B cell (primary cell): Measurements from ENCODE around the gene TLNRD1. TPM values are rescaled to one million over a fixed set of nuclear protein-coding genes. Genes with fewer than 3 reads are reported as not detected.
A peak's percentile ranks its signal among the peaks of the same experiment; 100 is the strongest.

ENCODE experiments used
- ATAC-seq: fragments of 200-7000 bp; cut with Tn5 transposase; one replicate; pipeline ENCODE4 v1.10.0; 2021; ENCODE audit warnings: low read depth, mild to moderate bottlenecking, moderate number of reproducible peaks, moderate library complexity
- CTCF ChIA-PET: fragments of 350-600 bp; sonication (Branson Sonifier 250); formaldehyde crosslinking; loops from one replicate; lab custom pipeline; 2021; ENCODE audit warnings: antibody characterized with exemption, inconsistent platforms; lab: Charles Lee
- POLR2A ChIA-PET: fragments of 350-600 bp; sonication (Branson Sonifier 250); formaldehyde crosslinking; loops from one replicate; lab custom pipeline; 2021; ENCODE audit warnings: antibody characterized with exemption; lab: Charles Lee
- DNase-seq: peaks from one replicate; pipeline ENCODE4 v3.0.0; 2013
- H2AFZ ChIP-seq: 2 replicates; pipeline ENCODE4 v1.6.1; 2012; ENCODE audit warnings: mild to moderate bottlenecking, low read depth, low read length; ENCODE audit not compliant: insufficient read depth, poor library complexity, severe bottlenecking
- H3K27ac ChIP-seq, 2 donors: 1 replicate in 1 of 2; 2 replicates in 1 of 2; pipeline ENCODE4 v1.5.1; 2012 to 2013; ENCODE audit warnings: low read length in 2 of 2, mild to moderate bottlenecking in 2 of 2, moderate library complexity in 1 of 2
- H3K27me3 ChIP-seq, 4 experiments: fragments of 200-600 bp in 1 of 4; sonication (generic) in 1 of 4; replicated peaks in 1 of 4; 1 replicate in 2 of 4; 2 replicates in 2 of 4; pipeline versions ENCODE4 v1.6.1 to v1.7.0; 2013 to 2016; ENCODE audit warnings: low read length in 3 of 4, mild to moderate bottlenecking in 2 of 4, mixed read lengths in 1 of 4, moderate library complexity in 1 of 4; ENCODE audit not compliant: insufficient read depth in 4 of 4, control insufficient read depth in 3 of 4; ENCODE audit errors: control extremely low read depth in 1 of 4
- H3K36me3 ChIP-seq, 2 experiments: replicated peaks in 1 of 2; 1 replicate in 1 of 2; 2 replicates in 1 of 2; pipeline versions ENCODE4 v1.6.1 to v1.7.1; 2013; ENCODE audit warnings: low read length in 1 of 2; ENCODE audit not compliant: insufficient read depth in 2 of 2, control insufficient read depth in 1 of 2; ENCODE audit errors: control extremely low read depth in 1 of 2, extremely low read depth in 1 of 2
- H3K4me1 ChIP-seq, 2 donors: fragments of 200-600 bp in 1 of 2; sonication (generic) in 1 of 2; 1 replicate in 1 of 2; 2 replicates in 1 of 2; pipeline versions ENCODE4 v1.5.1 to v1.6.1; 2013 to 2017; ENCODE audit warnings: low read length in 2 of 2; ENCODE audit not compliant: control insufficient read depth in 2 of 2, insufficient read depth in 2 of 2
- H3K4me2 ChIP-seq: replicated peaks from 2 replicates; pipeline ENCODE3; 2012; ENCODE audit warnings: mild to moderate bottlenecking, low read depth, low read length; ENCODE audit not compliant: poor library complexity, severe bottlenecking
- H3K4me3 ChIP-seq, 5 experiments: fragments of 200-600 bp in 1 of 5; sonication (generic) in 1 of 5; 1 replicate in 3 of 5; 2 replicates in 2 of 5; pipeline versions ENCODE4 v1.5.1 to v1.7.0; 2011 to 2016; ENCODE audit warnings: low read length in 4 of 5, mild to moderate bottlenecking in 4 of 5, low read depth in 2 of 5, control low read depth in 1 of 5, moderate library complexity in 1 of 5; ENCODE audit not compliant: insufficient read depth in 1 of 5; ENCODE audit errors: control extremely low read depth in 1 of 5, extremely low read depth in 1 of 5
- H3K79me2 ChIP-seq: fragments of 200-600 bp; sonication (generic); one replicate; pipeline ENCODE4 v1.6.0; 2016; ENCODE audit warnings: low read length; ENCODE audit not compliant: control insufficient read depth, insufficient read depth
- H3K9ac ChIP-seq: fragments of 200-600 bp; sonication (generic); 2 replicates; pipeline ENCODE4 v1.6.1; 2017; ENCODE audit warnings: mild to moderate bottlenecking, low read length, moderate library complexity
- H3K9me3 ChIP-seq, 3 donors: one replicate each; pipeline versions ENCODE4 v1.6.1 to v1.7.1; 2013; ENCODE audit warnings: low read length in 2 of 3; ENCODE audit not compliant: control insufficient read depth in 2 of 3, insufficient read depth in 1 of 3; ENCODE audit errors: control extremely low read depth in 1 of 3
- H4K20me1 ChIP-seq: 2 replicates; pipeline ENCODE4 v1.6.0; 2012; ENCODE audit warnings: mild to moderate bottlenecking, low read length; ENCODE audit not compliant: insufficient read depth, control insufficient read depth, poor library complexity, severe bottlenecking
- H3K27ac Mint-ChIP-seq: one replicate; pipeline ENCODE4 v1.8.0; 2021; ENCODE audit warnings: mixed read lengths
- H3K27me3 Mint-ChIP-seq: one replicate; pipeline ENCODE4 v1.8.0; 2021; ENCODE audit warnings: mixed read lengths
- H3K4me1 Mint-ChIP-seq: one replicate; pipeline ENCODE4 v1.8.0; 2021; ENCODE audit warnings: mixed read lengths
- H3K4me3 Mint-ChIP-seq: one replicate; pipeline ENCODE4 v1.8.0; 2021; ENCODE audit warnings: mixed read lengths
- H3K9me3 Mint-ChIP-seq: one replicate; pipeline ENCODE4 v1.8.0; 2022; ENCODE audit warnings: mixed read lengths; ENCODE audit not compliant: insufficient read depth
- CTCF ChIP-seq: fragments of 200-600 bp; IDR thresholded peaks from one replicate; pipeline ENCODE4 v1.8.0; 2022; ENCODE audit warnings: antibody characterized with exemption, mild to moderate bottlenecking
- EZH2 ChIP-seq: IDR thresholded peaks from 2 replicates; pipeline ENCODE4 v1.6.1; 2012; ENCODE audit warnings: borderline replicate concordance, low read depth, mild to moderate bottlenecking, moderate library complexity, low read length; ENCODE audit not compliant: insufficient read depth, poor library complexity, severe bottlenecking
- WGBS: methylation state at CpG from one replicate; pipeline ENCODE4 v1.1.5; 2013; ENCODE audit warnings: missing lambda C conversion rate; ENCODE audit not compliant: insufficient coverage; 5-methylcytosine and 5-hydroxymethylcytosine counted together
- intact Hi-C: fragments of 100-400 bp; cut with micrococcal nuclease; formaldehyde crosslinking; loops from one replicate; pipeline ENCODE4 v1.10.0; 2022
- polyA plus RNA-seq: library from polyadenylated mRNA; depleted of rRNA; stranded (reverse); fragments of >200 nt; gene quantifications from 2 replicates; pipeline ENCODE4 v1.2.3, GENCODE V29; 2012
- total RNA-seq, 2 donors: library from RNA; stranded (reverse); fragments of 120-200 nt in 1 of 2; gene quantifications; 1 replicate in 1 of 2; 2 replicates in 1 of 2; pipeline versions ENCODE4 v1.2.3 to v1.2.4, GENCODE V29; 2013 to 2022

TLNRD1 gene
- total and polyA plus RNA-seq, 2 donors (not counting 1 experiment from before 2014, with no cell fraction given), result 11.4 to 26.7 TPM

DNA sequence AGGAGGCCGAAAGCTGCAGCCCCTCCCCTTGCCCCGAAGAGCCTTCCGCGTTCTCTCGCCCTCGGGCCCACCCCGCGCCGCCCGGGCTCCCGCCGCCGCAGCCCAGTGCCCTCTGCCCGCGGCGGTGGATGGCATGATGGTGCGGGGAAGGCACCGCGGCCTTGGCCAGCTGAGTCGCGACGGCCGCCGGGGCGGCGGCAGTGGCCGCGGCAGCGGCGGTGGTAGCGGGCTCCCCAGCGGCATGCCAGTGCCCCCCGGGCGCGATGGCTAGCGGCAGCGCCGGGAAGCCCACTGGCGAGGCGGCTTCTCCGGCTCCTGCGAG lies 1.2 kb downstream of the TLNRD1 start:
- Histone ChIP-seq H3K4me1 (peaks cover 36 to 39% of the 10 kb centered on the region in 2 donors), H3K79me2 (peaks cover 52% of the 10 kb centered on the region), H2AFZ (peak overlapping the region; percentile 84), H3K36me3 (peaks cover 0 to 13% of the 10 kb centered on the region in 2 experiments), H3K4me3 (peak overlapping the region in 4 of 5 experiments; percentile 48 to 94 (median 74)), H3K27ac (peak overlapping the region in 1 of 2 donors; percentile 94), H3K4me2 (peak overlapping the region; percentile 84), H3K9ac (peak overlapping the region; percentile 96), H3K9me3 (no peaks in the 10 kb centered on the region), H4K20me1 (peaks cover 47% of the 10 kb centered on the region), H3K27me3 (no peaks in the 10 kb centered on the region)
- Mint-ChIP-seq H3K27me3 (no peaks in the 10 kb centered on the region), H3K9me3 (no peaks in the 10 kb centered on the region), H3K27ac (peak overlapping the region; percentile 99), H3K4me3 (peak overlapping the region; percentile 86), H3K4me1 (peaks cover 48% of the 10 kb centered on the region)
- ATAC-seq (no peak), DNase-seq (no peak)
- intact Hi-C loops, result loop anchor here (10.0 kb wide), 1 partner anchor 1263 kb away; the partner anchor contains the start of genes EFL1 and SAXO2
- TF ChIP-seq EZH2, result no peak
- no peak for TF ChIP-seq CTCF
- WGBS, result 12% methylated on average over 42 of the region's 42 CpGs
- POLR2A ChIA-PET, result interaction anchor here (0.6 to 2.5 kb wide), 8 partner anchors 11 to 322 kb away, joined by 3 to 15 read pairs (median 4); partner anchors contain the start of gene STARD5
- CTCF ChIA-PET, result interaction anchor here (1.0 to 2.2 kb wide), 4 partner anchors 12 to 264 kb away, joined by 3 to 9 read pairs (median 4); no protein-coding TSS in a partner anchor
